HL-60 (cell line): ENCODE data around the gene UBL3.

Experiments
- TF ChIP-seq, protein P1 (sequence below): IDR thresholded peaks from one replicate; pipeline ENCODE4 v1.5.1; 2011; ENCODE audit warnings: low read length, control low read depth, inconsistent platforms; ENCODE audit not compliant: insufficient read depth
- TF ChIP-seq, protein P2 (sequence below): IDR thresholded peaks from 2 replicates; pipeline ENCODE4 v1.6.1; 2012; ENCODE audit warnings: low read depth; ENCODE audit not compliant: insufficient replicate concordance

DNA sequence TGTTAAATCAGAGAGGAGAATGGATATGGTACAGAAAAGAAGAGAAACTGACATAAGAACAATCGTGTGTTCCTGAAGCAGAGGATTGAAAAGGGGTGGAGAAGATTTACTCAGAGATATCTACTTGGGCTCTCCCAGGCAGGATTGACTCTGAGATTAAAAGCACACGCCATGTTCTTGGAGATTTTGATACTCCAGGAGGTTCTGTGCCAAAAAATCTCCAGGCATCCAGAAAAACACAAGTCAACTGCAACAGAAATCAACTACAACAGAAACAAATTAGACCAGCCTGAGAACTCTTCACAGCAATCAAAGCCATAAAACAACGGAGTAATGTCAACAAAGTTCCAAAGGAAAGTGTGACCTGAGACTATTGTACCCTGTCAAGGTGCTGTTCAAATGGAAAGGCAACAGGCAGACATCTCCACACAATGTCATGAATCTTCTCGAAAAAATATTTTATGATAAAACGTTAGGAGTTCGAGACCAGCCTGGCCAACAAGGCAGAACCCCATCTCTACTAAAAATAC, 104.2 kb downstream of the UBL3 start:
- TF ChIP-seq, protein P1, sequence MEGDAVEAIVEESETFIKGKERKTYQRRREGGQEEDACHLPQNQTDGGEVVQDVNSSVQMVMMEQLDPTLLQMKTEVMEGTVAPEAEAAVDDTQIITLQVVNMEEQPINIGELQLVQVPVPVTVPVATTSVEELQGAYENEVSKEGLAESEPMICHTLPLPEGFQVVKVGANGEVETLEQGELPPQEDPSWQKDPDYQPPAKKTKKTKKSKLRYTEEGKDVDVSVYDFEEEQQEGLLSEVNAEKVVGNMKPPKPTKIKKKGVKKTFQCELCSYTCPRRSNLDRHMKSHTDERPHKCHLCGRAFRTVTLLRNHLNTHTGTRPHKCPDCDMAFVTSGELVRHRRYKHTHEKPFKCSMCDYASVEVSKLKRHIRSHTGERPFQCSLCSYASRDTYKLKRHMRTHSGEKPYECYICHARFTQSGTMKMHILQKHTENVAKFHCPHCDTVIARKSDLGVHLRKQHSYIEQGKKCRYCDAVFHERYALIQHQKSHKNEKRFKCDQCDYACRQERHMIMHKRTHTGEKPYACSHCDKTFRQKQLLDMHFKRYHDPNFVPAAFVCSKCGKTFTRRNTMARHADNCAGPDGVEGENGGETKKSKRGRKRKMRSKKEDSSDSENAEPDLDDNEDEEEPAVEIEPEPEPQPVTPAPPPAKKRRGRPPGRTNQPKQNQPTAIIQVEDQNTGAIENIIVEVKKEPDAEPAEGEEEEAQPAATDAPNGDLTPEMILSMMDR, result no peak
- TF ChIP-seq, protein P2, sequence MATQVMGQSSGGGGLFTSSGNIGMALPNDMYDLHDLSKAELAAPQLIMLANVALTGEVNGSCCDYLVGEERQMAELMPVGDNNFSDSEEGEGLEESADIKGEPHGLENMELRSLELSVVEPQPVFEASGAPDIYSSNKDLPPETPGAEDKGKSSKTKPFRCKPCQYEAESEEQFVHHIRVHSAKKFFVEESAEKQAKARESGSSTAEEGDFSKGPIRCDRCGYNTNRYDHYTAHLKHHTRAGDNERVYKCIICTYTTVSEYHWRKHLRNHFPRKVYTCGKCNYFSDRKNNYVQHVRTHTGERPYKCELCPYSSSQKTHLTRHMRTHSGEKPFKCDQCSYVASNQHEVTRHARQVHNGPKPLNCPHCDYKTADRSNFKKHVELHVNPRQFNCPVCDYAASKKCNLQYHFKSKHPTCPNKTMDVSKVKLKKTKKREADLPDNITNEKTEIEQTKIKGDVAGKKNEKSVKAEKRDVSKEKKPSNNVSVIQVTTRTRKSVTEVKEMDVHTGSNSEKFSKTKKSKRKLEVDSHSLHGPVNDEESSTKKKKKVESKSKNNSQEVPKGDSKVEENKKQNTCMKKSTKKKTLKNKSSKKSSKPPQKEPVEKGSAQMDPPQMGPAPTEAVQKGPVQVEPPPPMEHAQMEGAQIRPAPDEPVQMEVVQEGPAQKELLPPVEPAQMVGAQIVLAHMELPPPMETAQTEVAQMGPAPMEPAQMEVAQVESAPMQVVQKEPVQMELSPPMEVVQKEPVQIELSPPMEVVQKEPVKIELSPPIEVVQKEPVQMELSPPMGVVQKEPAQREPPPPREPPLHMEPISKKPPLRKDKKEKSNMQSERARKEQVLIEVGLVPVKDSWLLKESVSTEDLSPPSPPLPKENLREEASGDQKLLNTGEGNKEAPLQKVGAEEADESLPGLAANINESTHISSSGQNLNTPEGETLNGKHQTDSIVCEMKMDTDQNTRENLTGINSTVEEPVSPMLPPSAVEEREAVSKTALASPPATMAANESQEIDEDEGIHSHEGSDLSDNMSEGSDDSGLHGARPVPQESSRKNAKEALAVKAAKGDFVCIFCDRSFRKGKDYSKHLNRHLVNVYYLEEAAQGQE, result no peak
